ENCODE data around the gene WDR62. TPM values are rescaled to one million over a fixed set of nuclear protein-coding genes. Genes with fewer than 3 reads are reported as not detected.

WDR62 gene
- polyA plus RNA-seq, 1 donor (not counting 4 experiments of a cell fraction or from before 2014, with no cell fraction given) = 2.3 TPM

DNA sequence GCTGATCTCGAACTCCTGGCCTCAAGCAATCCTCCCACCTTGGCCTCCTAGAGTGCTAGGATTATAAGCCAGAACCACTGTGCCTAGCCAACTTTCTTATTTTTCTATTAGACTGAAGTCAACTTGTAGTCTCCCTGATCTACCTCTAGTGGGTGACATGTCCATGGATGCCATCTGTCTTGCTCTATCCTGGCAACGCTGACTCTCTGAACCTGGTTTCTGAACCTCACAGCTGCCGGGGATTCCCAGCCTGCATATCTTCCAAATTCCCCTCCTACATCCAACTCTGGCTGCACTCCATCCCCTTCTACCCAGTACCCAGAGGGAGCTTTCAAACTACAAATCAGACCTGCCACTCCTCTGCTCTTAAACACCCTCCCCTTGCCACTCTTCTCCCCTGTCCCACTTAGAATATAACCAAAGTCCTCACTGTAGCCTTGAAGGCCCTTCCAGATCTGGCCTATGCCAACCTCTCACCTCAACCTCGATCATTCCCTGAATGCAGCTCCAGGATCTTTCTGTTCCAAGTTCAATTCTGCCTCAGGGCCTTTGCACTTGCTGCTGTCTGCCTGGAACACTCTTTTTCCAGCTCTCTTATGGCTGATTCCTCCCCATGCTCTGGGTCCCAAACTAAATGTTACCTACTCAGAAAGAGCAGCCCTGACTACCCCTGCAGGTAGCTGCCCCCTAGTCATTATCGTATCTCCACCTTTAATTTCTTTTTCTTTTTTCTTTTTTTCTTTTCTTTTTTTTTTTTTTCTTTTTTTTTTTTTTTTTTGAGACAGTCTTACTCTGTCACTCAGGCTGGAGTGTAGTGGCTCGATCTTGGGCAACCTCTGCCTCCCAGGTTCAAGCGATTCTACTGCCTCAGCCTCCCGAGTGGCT is 24.2 kb upstream of the WDR62 start:
- H3K4me2 ChIP-seq (ENCODE audit: control insufficient read depth, extremely low read depth, insufficient read depth, low read depth, low read length) = no peak overlapping the region
- dilution Hi-C loops (cut with MboI; ENCODE audit: extremely low pct_ligation_motif_present, low sequenced_read_pairs) = no loop called here
- no peaks in the 10 kb centered on the region for H3K4me1 ChIP-seq (ENCODE audit: control insufficient read depth, extremely low read depth, insufficient read depth, low read length)
- H3K79me2 ChIP-seq (ENCODE audit: control insufficient read depth, insufficient read depth, low read length) = no peaks in the 10 kb centered on the region
- no peaks in the 10 kb centered on the region for H3K9me1 ChIP-seq (ENCODE audit: control insufficient read depth, extremely low read depth, insufficient read depth, low read length)
- no peaks in the 10 kb centered on the region for H3K36me3 ChIP-seq (ENCODE audit: control insufficient read depth in 2 of 2, extremely low read depth in 1 of 2, insufficient read depth in 2 of 2, low read length in 2 of 2)
- H4K20me1 ChIP-seq (ENCODE audit: control insufficient read depth, extremely low read depth, insufficient read depth, low read length) = no peaks in the 10 kb centered on the region
- FAIRE-seq (no peak), DNase-seq (ENCODE audit: low read depth, low spot score) (no peak)
- TF ChIP-seq CTCF (optimal IDR thresholded peaks at IDR 0.05 in 1 of 3, IDR thresholded peaks at IDR 0.05 in 1 of 3, conservative IDR thresholded peaks at IDR 0.05 in 1 of 3; ENCODE audit: extremely low read depth in 1 of 3, insufficient read depth in 2 of 3, low read length in 3 of 3) (peak; percentile 44 to 58 (median 49)), EZH2 (IDR thresholded peaks at IDR 0.05; ENCODE audit: low read length) (no peak)
- H3K9ac ChIP-seq (ENCODE audit: control insufficient read depth, extremely low read depth, insufficient read depth, low read length) = no peak overlapping the region
- H2AFZ ChIP-seq (ENCODE audit: control insufficient read depth, low read length) = no peak overlapping the region
- H3K27me3 ChIP-seq (ENCODE audit: control insufficient read depth, extremely low read depth, insufficient read depth, low read length) = no peaks in the 10 kb centered on the region
- no peak overlapping the region for H3K4me3 ChIP-seq (ENCODE audit: control insufficient read depth in 2 of 3, extremely low read depth in 1 of 3, insufficient read depth in 2 of 3, low read depth in 1 of 3, low read length in 3 of 3)
- no peak overlapping the region for H3K27ac ChIP-seq (ENCODE audit: control insufficient read depth, insufficient read depth, low read length)
- no peaks in the 10 kb centered on the region for H3K9me3 ChIP-seq (ENCODE audit: control insufficient read depth, low read depth, low read length)

- H3K4me3 ChIP-seq (ENCODE audit: control insufficient read depth in 2 of 3, extremely low read depth in 1 of 3, insufficient read depth in 2 of 3, low read depth in 1 of 3, low read length in 3 of 3) = no peak overlapping the region
- dilution Hi-C loops (cut with MboI; ENCODE audit: extremely low pct_ligation_motif_present, low sequenced_read_pairs) = no loop called here
Observed at GRCh38 chr19:36031308-36031707, 23.4 kb upstream of the WDR62 start.

More at GRCh38 chr19:36031308-36031707, 23.4 kb upstream of the WDR62 start:
- Histone ChIP-seq H3K9ac (ENCODE audit: control insufficient read depth, extremely low read depth, insufficient read depth, low read length) (no peak overlapping the region), H3K79me2 (ENCODE audit: control insufficient read depth, insufficient read depth, low read length) (no peaks in the 10 kb centered on the region), H4K20me1 (ENCODE audit: control insufficient read depth, extremely low read depth, insufficient read depth, low read length) (no peaks in the 10 kb centered on the region), H3K4me2 (ENCODE audit: control insufficient read depth, extremely low read depth, insufficient read depth, low read depth, low read length) (no peak overlapping the region), H3K9me3 (ENCODE audit: control insufficient read depth, low read depth, low read length) (no peaks in the 10 kb centered on the region), H3K27ac (ENCODE audit: control insufficient read depth, insufficient read depth, low read length) (no peak overlapping the region), H2AFZ (ENCODE audit: control insufficient read depth, low read length) (no peak overlapping the region), H3K9me1 (ENCODE audit: control insufficient read depth, extremely low read depth, insufficient read depth, low read length) (no peaks in the 10 kb centered on the region), H3K4me1 (ENCODE audit: control insufficient read depth, extremely low read depth, insufficient read depth, low read length) (no peaks in the 10 kb centered on the region), H3K27me3 (ENCODE audit: control insufficient read depth, extremely low read depth, insufficient read depth, low read length) (no peaks in the 10 kb centered on the region), H3K36me3 (ENCODE audit: control insufficient read depth in 2 of 2, extremely low read depth in 1 of 2, insufficient read depth in 2 of 2, low read length in 2 of 2) (no peaks in the 10 kb centered on the region)
- FAIRE-seq (no peak), DNase-seq (ENCODE audit: low read depth, low spot score) (no peak)
- TF ChIP-seq CTCF (optimal IDR thresholded peaks at IDR 0.05 in 1 of 3, IDR thresholded peaks at IDR 0.05 in 1 of 3, conservative IDR thresholded peaks at IDR 0.05 in 1 of 3; ENCODE audit: extremely low read depth in 1 of 3, insufficient read depth in 2 of 3, low read length in 3 of 3) = no peak
- no peak for TF ChIP-seq EZH2 (IDR thresholded peaks at IDR 0.05; ENCODE audit: low read length)
